Right lobe of liver (tissue), 6 donors: Measurements from ENCODE around the gene PGBD5. TPM values are rescaled to one million over a fixed set of nuclear protein-coding genes. Genes with fewer than 3 reads are reported as not detected.

Experiments used
- ATAC-seq, 4 donors: fragments of 200-7000 bp; cut with Tn5 transposase; one replicate each; pipeline ENCODE4 v1.9.1; 2020; ENCODE audit warnings: mild to moderate bottlenecking in 4 of 4, moderate library complexity in 4 of 4
- DNase-seq, 3 donors: peaks; one replicate each; pipeline ENCODE4 v3.0.0-alpha.2; 2020
- H3K27ac ChIP-seq, 3 donors: fragments of 200-600 bp; one replicate each; pipeline ENCODE4 v1.8.0; 2022
- H3K27me3 ChIP-seq, 2 donors: fragments of 200-600 bp; one replicate each; pipeline ENCODE4 v1.8.0; 2022
- H3K36me3 ChIP-seq, 4 donors: fragments of 200-600 bp; sonication (generic) in 1 of 4; one replicate each; pipeline versions ENCODE4 v1.5.1 to v1.8.0; 2017 to 2022; ENCODE audit warnings: control low read depth in 1 of 4
- H3K4me1 ChIP-seq, 4 donors: fragments of 200-600 bp; sonication (generic) in 1 of 4; one replicate each; pipeline versions ENCODE4 v1.5.1 to v1.8.0; 2017 to 2022; ENCODE audit warnings: control low read depth in 1 of 4
- H3K4me3 ChIP-seq, 3 donors: fragments of 200-600 bp; one replicate each; pipeline ENCODE4 v1.8.0; 2022
- H3K9me3 ChIP-seq, 4 donors: fragments of 200-600 bp; sonication (generic) in 1 of 4; one replicate each; pipeline versions ENCODE4 v1.5.1 to v1.8.0; 2017 to 2022; ENCODE audit warnings: control low read depth in 1 of 4
- CTCF ChIP-seq, 4 donors: fragments of 200-600 bp in 3 of 4; fragments of 450-650 bp in 1 of 4; IDR thresholded peaks; one replicate each; pipeline versions ENCODE4 v1.5.1 to v1.8.0; 2016 to 2022; ENCODE audit warnings: antibody characterized with exemption in 4 of 4, mild to moderate bottlenecking in 2 of 4
- POLR2A ChIP-seq: fragments of 450-650 bp; IDR thresholded peaks from one replicate; pipeline ENCODE4 v1.6.1; 2017; ENCODE audit warnings: antibody characterized with exemption, mild to moderate bottlenecking
- WGBS: methylation state at CpG from one replicate; pipeline ENCODE4 v1.1.6; 2018; ENCODE audit warnings: low coverage, low lambda C conversion rate; ENCODE audit not compliant: insufficient coverage; ENCODE audit errors: missing lambda C conversion rate; 5-methylcytosine and 5-hydroxymethylcytosine counted together
- intact Hi-C, 2 donors: fragments of 100-400 bp; cut with DNase I; formaldehyde crosslinking; loops; one replicate each; pipeline versions ENCODE4 v1.11.2 to v1.14.1; 2022
- total RNA-seq, 6 experiments: library from RNA; depleted of rRNA in 2 of 6; stranded (reverse); fragments of >200 nt in 2 of 6; fragmentation: NEBNext Ultra II Directional in 3 of 6; extraction: Animal tissue kit (Norgen Biotek cat#: 25700) in 3 of 6; gene quantifications; one replicate each; pipeline versions ENCODE4 v1.1.0 to v1.2.4, GENCODE V29; 2016 to 2023
- donor health status: DM: no; HTN: yes; CAD: no.
- donor health status: DM: no; HTN: no; CAD: no.
- donor health status: DM: no; HTN: no; CAD: no.
- donor health status: DM: no; HTN: yes; CAD: no.
- donor health status: DM: no; HTN: yes; CAD: no.

Gene PGBD5
- total RNA-seq, 6 experiments from 2014 or later = 0.80 to 6.4 (median 2.4) TPM

GRCh38 chr1:230291731-230292620, 134.2 kb downstream of the PGBD5 start:
- no peaks in the 10 kb centered on the region for H3K27me3 ChIP-seq
- TF ChIP-seq CTCF (IDR thresholded peaks at IDR 0.05) = no peak
- no peak for TF ChIP-seq POLR2A
- no peak overlapping the region for H3K4me3 ChIP-seq
- intact Hi-C loops = no loop called here
- no peaks in the 10 kb centered on the region for H3K36me3 ChIP-seq
- H3K9me3 ChIP-seq = no peaks in the 10 kb centered on the region
- no peaks in the 10 kb centered on the region for H3K4me1 ChIP-seq
- H3K27ac ChIP-seq = no peak overlapping the region
- ATAC-seq = no peak
- 68% methylated on average over 11 of the region's 28 CpGs for WGBS
- no peak for DNase-seq

GRCh38 chr1:230289350-230289644, 136.8 kb downstream of the PGBD5 start:
- ATAC-seq (no peak), DNase-seq (no peak)
- H3K36me3 ChIP-seq = no peaks in the 10 kb centered on the region
- H3K4me3 ChIP-seq = no peak overlapping the region
- intact Hi-C loops = no loop called here
- H3K4me1 ChIP-seq = no peaks in the 10 kb centered on the region
- H3K27me3 ChIP-seq = no peaks in the 10 kb centered on the region
- no peak for TF ChIP-seq POLR2A
- TF ChIP-seq CTCF (IDR thresholded peaks at IDR 0.05) = no peak
- H3K27ac ChIP-seq = no peak overlapping the region
- WGBS = 77% methylated on average over 5 of the region's 5 CpGs
- H3K9me3 ChIP-seq = no peaks in the 10 kb centered on the region

- Histone ChIP-seq H3K27me3 (no peaks in the 10 kb centered on the region), H3K9me3 (no peaks in the 10 kb centered on the region), H3K27ac (no peak overlapping the region), H3K36me3 (no peaks in the 10 kb centered on the region), H3K4me3 (no peak overlapping the region), H3K4me1 (no peaks in the 10 kb centered on the region)
- DNase-seq (no peak), ATAC-seq (peak in 1 of 4 donors; percentile 14)
- 38% methylated on average over 1 of the region's 14 CpGs for WGBS
- TF ChIP-seq CTCF (IDR thresholded peaks at IDR 0.05) (no peak), POLR2A (no peak)
- intact Hi-C loops = no loop called here
Observed at GRCh38 chr1:230288641-230289349, 137.3 kb downstream of the PGBD5 start.

- ATAC-seq = peak in 1 of 4 donors; percentile 5
- 60% methylated on average over 10 of the region's 17 CpGs for WGBS
Observed at GRCh38 chr1:230287674-230288315, 138.3 kb downstream of the PGBD5 start.

More at GRCh38 chr1:230287674-230288315, 138.3 kb downstream of the PGBD5 start:
- TF ChIP-seq CTCF (IDR thresholded peaks at IDR 0.05) = no peak
- TF ChIP-seq POLR2A = no peak
- Histone ChIP-seq H3K4me3 (no peak overlapping the region), H3K9me3 (no peaks in the 10 kb centered on the region), H3K27me3 (no peaks in the 10 kb centered on the region), H3K36me3 (no peaks in the 10 kb centered on the region), H3K27ac (no peak overlapping the region), H3K4me1 (no peaks in the 10 kb centered on the region)
- DNase-seq = no peak
- intact Hi-C loops = no loop called here
